Measurements from ENCODE around the gene GSTM5.

DNA sequence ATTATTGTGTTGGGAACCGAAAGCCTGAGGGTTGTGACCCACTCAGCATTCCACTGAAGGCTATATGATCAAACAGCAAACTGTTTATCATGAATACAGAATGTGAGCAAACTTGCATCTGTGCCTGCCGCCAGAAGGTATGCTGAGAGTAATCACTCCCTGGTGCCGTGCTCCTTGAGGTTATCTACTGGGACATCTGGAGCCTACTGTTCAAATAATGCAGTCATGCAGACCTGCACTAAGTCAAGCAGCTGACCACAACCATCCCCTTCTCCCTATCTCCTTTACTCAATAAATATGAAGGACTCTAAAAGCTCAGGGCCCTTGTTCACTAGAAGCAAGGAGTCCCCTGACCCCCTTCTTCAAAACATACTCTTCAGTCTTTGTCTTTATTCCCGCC is 13.5 kb downstream of the GSTM5 start:
- no peak for TF ChIP-seq CTCF (IDR thresholded peaks at IDR 0.05; ENCODE audit: low read depth, low read length)
- TF ChIP-seq EZH2phosphoT487 (IDR thresholded peaks at IDR 0.05; ENCODE audit: low read depth), result no peak
